ENCODE measurements around the gene ARMH2. TPM values are rescaled to one million over a fixed set of nuclear protein-coding genes. Genes with fewer than 3 reads are reported as not detected.

Gene ARMH2
- 0.54 TPM for total RNA-seq

DNA sequence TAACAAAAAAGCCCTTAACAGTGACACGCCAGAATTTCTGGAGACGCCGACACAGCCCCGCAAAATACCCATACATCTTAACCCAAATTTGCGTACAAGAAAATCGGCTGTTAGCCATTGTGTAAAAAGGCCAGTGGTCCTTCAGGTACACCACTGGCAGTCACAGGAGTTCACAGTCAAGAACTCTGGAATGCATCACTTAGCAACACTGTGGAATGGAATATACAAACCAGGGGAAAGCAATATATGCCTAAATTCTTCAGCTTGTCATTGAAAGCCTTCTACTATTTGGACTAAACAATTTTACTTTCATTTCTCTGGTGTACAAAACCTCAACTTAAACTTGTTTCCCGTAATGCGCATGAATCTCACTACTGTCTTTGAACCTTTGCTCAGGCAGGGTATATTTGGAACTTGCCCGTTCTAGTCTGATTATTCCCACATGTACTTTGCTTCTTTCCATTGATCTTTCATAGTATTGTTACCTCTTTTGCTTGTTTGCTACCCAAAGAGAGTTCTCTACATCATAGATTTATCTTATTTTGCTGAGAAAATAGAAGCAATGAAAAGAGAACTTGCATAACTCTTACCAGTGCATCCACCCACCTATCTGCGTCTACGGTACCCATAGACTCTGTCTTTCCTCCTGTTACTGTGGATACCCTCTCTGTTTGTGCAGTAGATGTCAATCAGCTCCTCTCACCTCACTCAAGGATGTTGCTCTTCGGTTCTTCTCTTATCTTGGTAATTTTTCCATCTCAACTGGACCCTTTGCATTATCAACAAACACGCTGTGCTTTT lies at the start of gene ARMH2:
Gene ARMH2 (minus strand): TSS at position 178 of the 801 bp plus-strand sequence. CDS start 60 bp downstream, at position 118.
- no peak for DNase-seq (ENCODE audit: low read depth in 2 of 3, low spot score in 2 of 3)

DNA sequence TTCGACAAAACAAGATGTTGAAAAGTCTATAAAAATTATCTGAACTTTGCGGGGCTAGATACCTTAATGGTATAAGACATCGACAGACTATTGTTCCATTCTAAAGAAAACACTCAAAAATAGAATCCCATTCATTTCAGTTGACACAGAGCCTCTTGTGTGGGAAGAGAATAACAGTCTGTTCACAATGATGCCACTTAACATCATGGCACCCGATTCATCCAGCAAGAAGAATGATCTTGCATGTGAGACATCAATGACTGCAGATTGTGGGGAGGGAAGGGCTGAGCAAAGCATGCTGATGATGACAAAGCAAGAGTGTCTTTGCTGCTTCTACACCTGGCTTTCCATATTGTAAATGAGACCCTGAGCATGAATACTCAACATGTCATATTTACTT lies 49.7 kb upstream of the ARMH2 start:
- DNase-seq (ENCODE audit: low read depth in 2 of 3, low spot score in 2 of 3), result no peak

DNA sequence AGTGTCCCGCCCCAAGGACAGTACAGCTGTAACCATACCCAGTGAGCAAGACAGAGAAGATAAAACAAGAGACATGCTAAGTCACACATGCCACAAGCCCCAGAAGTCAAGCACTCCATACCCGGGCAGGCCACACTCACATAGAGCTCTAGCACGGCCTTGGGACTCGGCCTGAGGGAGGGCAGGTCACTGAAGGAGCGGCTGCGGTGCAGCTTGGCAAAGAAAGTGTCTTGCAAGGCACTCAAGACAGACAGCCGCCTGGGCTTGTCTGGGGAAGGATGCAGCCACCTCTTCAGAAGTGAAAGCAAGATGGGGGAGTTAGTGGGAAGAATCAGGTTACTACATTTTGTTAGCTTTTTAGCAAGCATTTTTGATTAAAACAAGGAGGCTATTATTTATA lies 48.7 kb upstream of the ARMH2 start:
- no peak for DNase-seq (ENCODE audit: low read depth in 2 of 3, low spot score in 2 of 3)

DNA sequence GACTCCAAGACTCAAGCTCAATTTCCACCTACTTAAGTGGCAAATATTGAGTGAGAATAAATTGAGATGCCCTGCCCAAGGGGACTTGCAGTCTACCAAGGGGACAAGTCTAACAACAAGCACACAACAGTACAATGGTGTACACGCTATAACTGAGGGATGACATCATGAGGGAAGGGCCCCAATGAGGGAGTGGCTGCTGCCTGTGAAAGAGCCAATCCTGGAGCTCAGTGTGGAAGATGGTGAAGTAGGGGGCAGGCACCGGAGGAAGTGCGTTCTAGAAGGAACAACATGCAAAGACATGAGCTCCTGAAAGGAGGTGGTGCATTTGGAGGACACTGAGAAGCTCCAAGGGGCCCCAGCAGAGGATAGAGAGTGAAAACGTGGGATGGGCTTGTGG lies 46.9 kb upstream of the ARMH2 start:
- DNase-seq (ENCODE audit: low read depth in 2 of 3, low spot score in 2 of 3), result no peak

DNA sequence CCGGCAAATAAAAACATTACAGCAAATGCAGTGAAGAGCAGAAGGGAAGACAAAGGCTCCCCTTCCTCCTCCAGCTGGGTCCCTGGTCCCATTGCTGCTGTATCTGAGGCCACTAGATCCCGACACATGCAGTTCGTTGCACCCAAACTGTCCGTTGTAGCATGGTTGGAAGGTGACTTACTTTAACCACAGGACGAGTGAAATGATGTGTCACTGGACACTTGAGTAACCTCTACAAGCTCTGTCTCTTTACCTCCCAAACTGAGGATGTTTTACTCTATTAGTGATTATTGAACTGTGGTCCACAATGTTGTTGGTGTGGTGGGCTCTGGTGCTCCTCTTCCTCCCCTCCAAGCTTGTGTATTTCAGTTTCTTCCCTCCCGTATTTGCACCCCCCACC lies 46.2 kb upstream of the ARMH2 start:
- DNase-seq (ENCODE audit: low read depth in 2 of 3, low spot score in 2 of 3), result no peak

DNA sequence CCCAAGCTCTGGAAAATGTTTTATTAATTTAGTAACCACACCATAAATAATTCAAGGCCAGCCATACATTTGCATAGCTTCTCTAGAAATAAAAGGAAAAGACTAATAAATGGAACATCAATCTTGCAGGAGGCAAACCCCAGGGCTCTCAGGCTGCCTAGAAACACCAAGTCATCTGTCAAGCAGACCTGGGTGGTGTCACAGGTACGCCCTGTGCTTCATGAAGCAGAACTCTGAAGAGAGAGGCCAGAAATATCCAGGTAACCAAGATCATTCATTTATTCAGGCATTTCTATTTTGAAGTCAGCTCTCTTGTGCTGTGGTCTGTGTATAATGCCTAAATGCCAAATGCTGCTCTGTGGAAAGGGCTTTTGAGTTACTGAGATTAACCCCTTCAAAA lies 45.3 kb upstream of the ARMH2 start:
- no peak for DNase-seq (ENCODE audit: low read depth in 2 of 3, low spot score in 2 of 3)

DNA sequence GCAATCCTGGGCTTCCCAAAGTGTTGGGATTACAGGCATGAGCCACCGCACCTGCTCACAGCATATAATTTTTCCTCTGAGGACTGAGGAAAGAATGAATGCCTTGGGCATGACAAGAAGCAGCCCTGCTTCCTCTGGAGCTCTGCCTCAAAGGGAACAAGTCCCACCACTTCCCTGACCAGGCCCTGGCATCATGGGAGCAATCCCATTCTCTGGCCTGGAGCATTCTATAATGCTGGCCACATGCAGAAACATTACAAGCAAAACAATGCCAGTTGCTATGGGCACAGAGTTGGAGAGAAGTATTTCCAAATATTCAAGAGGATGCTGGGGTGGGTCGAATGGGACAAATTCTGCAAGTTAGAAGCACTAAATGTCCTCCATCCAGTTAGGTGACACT lies 41.5 kb upstream of the ARMH2 start:
- no peak for DNase-seq (ENCODE audit: low read depth in 2 of 3, low spot score in 2 of 3)

DNA sequence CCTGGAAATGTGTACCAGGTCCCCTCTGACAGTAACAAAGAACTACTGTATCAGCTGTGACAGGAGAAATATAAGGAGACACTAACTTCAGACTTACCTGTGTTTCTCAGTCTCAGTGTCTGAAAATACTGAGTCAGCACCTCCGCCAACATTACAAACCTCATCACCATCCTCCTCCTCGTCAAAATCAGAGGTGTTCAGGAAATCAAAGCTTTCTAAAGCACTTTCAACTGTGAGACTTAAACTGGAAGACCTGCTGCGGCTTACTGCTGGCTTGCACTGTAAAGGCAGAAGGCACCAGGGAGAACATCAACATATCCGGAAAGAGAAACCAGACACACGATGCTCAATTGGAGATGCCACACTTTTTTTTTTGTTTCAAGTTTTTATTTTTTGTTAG lies 40.3 kb upstream of the ARMH2 start:
- no peak for DNase-seq (ENCODE audit: low read depth in 2 of 3, low spot score in 2 of 3)

DNA sequence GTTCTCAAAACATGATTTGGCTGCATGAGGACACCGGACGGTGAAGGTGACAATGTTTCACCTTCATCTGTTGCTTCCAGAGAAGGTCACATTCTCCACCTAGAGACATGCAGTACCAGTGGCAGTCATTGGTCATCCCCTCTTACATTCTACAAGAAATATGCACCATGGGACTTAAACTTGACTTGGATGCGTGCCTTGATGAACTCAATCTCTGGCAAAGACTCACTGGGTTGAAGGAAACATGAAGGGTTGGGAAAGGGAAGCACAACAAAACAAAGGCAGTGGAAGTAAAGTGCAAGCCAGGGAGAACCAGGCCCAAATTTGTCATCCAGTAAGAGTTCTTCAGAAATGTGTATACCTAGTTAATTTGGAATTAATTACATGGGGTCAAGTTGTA lies 39.4 kb upstream of the ARMH2 start:
- DNase-seq (ENCODE audit: low read depth in 2 of 3, low spot score in 2 of 3), result no peak

DNA sequence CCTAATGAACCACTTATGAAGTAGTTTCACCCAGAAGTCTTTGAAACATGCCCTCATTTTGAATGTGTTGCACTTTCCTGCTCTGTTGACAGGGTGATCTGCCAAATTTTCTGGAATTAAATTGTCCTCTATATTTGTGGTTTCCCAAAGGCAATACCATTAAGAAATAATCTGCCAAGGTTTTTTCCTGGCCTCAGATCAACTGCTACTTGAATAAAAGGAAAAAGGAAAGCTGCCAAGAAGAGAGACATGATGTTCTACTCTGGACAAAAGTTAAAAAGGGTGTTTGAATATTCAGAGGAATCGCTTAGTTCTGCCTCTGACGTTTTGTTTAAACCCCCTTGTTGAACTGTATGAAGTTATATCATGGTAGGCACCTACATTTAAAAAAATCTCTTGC lies 37.4 kb upstream of the ARMH2 start:
- no peak for DNase-seq (ENCODE audit: low read depth in 2 of 3, low spot score in 2 of 3)

DNA sequence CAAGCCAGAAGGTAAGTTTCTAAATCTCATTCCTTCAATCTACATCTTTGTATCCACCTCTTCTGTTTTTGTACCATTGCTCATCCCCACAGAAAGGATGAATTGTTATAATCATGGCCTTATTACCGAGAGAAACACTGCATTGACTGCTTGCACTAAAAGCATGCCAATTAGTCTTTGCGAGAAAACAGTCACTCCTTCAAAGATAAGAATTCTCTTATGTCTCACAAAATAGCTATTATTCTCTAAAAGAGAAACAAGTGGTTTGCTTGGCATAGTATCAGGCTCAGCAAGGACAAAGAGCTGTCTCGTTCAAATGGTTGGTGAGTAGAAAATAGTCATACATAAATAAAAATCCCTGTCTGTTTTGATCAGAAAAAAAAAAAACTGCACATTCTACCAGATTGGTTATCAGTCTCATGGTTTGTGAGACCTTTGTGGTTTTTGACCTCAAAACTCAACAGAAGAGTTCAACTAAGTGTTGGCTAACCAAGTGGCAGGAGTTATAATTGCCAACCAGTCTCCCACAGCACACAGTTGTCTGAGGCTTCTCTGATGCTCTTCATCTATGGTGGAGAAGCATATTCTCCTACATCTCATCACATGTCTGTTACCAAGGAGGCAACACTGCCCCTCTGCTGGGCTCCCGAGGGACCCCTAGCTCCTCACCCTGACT lies 35.1 kb upstream of the ARMH2 start:
- no peak for DNase-seq (ENCODE audit: low read depth in 2 of 3, low spot score in 2 of 3)

DNA sequence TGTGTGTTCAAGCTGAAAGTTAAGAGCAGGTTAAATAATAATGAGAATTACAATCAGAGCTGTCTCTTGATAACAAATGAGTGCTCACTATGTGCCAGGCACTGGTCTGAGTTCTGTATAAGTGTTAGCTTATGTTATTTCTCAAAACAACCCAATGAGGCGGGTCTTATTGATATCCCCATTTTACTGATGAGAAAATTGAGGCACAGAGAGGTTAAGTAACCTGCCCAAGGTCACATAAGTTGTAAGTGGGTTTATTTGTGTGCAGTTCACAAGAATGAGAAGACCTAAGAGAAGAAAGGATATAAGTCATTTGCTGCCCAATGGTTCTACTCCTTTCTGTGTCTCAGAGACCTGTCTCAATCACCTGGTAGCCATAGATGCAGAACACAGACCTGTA lies 34.1 kb upstream of the ARMH2 start:
- no peak for DNase-seq (ENCODE audit: low read depth in 2 of 3, low spot score in 2 of 3)

DNA sequence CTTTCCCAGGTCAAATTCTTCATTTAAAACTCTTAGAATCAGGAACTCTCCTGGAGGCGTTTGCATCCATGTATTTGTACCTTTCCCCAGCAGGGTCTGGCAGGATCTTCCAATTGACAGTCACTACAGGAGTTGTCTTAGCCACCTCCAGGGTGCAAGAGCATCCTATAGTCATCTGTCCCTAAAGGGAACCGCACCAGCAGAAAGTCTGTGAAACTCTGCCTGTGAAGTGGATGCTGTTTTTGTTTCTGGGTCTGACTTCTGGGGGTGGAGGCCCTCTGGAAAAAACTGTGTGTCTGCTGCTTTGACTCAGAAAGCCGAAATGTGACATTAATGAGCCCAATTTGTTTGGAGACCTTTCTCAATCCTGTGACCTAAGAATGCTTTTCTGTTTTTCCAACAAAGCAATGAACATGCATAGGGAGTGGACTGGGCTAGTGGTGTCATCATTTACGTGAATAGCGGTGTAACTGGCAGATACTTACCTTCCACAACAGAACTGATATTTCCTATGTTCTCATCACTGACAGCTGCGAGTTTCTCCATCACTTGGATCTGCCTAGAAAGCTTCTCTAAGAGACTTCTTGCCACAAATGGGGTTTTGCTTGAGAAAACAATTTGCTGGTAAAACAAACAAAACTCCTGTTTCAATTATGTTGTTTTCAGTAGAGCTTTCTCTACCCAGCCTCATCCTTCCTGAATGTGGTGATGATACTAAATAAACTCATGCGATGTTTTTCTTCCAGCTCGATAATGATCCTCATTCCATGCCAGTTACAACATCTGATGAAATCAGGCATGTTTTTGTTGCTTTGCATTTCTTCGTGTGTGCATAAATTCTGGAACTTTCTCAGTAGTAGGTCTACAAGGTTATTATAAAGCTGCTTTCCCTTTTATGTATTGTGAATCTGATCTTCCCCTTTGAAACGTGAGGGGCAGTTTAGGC lies 33.3 kb upstream of the ARMH2 start:
- DNase-seq (ENCODE audit: low read depth in 2 of 3, low spot score in 2 of 3), result no peak

DNA sequence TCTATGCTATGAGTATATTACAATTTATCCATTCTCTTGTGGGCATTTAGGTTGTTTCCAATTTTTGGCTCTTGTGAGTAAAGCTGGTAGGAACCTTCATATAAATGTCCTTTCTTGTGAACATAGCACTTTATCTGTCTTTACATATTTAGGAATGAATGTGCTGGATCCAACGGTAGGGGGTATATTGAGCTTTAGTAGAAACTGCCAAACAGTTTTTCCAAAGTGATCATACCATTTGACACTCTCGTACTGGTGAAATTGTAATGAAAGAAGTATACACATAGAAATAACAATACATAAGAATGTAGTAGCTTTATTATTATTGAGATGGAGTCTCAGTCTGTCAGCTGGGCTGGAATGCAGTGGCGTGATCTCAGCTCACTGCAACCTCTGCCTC lies 30.9 kb upstream of the ARMH2 start:
- no peak for DNase-seq (ENCODE audit: low read depth in 2 of 3, low spot score in 2 of 3)

DNA sequence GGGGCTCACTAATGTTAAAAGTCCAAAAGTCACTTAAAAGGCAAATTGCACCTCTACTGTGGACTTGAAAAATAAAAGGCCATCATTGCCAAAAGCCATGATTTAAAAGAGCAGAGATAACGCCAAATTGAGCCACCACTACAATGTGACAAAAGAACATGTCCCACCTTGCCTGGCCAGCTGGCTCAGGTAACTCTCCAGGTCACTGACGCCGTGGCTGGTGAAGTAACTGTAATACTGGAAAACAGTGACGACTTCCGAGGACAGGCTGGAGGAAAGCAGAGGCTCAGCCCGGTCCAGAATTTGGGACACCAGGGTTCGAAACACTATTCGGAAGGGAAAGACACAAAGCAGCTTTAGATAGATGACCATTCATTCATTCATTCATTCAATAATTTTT lies 29.3 kb upstream of the ARMH2 start:
- no peak for DNase-seq (ENCODE audit: low read depth in 2 of 3, low spot score in 2 of 3)

DNA sequence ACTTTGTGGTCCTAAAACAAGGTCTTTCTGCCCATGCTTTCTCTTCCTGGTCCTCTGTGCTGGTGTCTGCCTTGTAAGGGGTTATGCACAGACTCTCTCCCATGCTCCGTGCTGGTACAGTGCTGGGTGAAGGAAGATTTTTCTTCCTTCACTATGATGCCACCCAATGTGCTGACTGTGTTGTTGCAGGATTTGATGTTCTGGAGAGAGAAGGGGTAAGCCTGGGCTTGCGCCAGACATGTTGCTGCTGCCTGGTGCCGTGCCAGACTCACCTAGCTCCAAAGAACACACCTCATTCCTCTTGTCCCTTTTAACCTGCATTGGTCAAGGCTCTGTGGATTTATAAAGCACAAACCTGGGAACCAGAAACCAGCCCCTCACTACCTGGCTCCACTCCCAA lies 28.4 kb upstream of the ARMH2 start:
- no peak for DNase-seq (ENCODE audit: low read depth in 2 of 3, low spot score in 2 of 3)

DNA sequence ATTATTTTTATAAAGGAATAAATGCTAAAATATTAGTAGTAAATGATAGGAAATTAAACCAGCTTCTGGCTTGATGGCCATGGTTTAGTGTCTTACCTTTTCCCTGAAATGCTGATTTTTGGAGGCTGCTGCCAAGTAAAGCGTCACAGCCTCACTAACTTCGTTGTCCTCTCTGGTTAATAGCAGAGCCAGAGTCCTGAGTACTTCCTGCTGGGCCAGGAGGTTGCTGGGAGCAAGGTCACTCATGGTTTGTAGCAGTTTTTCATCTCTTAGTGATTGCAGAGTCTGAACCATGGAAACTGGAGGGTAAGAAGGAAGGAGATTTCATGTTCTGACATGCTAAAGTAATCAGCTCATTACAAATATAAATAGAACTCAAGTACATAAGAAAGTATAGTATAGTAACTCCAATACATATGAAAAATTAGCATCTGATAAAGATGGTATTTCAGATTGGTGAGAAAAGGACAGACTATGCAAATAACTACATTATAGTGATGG lies 26.5 kb upstream of the ARMH2 start:
- DNase-seq (ENCODE audit: low read depth in 2 of 3, low spot score in 2 of 3), result no peak

DNA sequence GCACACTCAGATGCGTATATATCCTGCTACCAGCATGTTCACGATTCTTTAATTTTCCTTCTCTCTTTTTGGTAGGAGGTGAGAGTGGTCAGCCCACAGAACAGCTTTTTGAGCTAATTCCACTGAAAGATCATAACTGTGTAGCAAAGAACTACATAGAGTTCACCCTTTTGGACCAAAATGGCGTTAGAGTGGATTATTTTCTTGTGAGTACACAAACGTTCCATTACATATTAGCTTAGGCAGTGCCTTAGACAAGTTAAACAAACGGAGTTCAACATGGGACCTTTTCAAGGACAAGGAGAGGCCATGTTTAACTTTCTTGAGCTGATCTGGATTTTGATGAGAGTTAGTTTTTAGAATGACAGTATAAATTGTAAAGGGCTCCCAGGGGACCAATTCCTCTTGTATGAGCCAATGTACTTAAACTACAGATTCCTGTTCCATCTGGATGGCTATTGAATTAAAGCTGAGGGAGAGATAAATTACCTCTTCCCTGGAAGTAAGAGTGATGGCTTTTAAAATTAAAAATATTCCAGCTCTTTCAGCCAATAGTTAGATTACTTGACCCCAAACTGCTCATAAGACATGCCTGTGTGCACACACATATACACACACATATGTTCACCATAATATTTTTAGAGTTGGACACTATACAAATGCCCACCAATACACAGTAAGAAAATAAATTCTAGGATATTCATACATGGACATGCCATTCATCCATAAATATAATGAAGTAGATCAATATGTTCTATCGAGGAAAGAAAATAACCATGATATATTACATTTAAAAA lies 25.6 kb upstream of the ARMH2 start:
- no peak for DNase-seq (ENCODE audit: low read depth in 2 of 3, low spot score in 2 of 3)

DNA sequence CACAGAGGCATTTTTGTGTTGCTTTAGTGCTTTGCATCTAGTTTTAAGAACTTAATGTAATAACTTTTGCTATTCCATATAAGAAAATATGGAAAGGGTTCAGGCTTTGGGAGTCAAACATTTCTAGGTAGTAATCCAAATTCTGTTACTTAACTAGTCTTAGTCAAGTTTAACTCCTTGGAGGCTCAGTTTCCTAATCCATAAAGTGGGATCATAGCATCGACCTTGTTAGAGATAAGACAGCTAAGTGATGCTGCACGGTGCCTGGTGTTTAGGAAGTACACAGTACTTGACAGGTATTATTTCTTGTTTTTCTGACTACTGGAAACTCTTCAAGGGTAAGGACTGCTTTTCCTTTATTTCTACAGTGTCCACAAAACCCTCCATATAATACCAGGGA lies 24.5 kb upstream of the ARMH2 start:
- no peak for DNase-seq (ENCODE audit: low read depth in 2 of 3, low spot score in 2 of 3)

DNA sequence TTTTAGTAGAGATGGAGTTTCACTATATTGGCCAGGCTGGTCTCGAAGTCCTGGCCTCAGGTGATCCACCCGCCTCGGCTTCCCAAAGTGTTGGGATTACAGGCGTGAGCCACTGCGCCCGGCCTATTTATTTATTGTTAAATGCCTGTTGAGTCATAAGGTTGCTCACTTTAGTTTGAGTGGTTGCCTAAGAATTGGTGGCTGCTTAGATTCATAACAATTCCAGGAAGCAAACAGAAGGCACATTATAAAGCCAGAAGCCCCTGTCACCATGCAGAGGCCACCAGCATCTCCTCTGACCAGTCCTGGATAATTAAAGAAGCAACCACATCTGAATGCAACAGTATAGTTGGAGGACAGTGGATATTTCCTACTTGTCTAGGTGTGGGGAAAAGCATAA lies 24.0 kb upstream of the ARMH2 start:
- no peak for DNase-seq (ENCODE audit: low read depth in 2 of 3, low spot score in 2 of 3)

Measured in hematopoietic multipotent progenitor cell (in vitro differentiated cells).